ENCODE measurements around the gene GBGT1.
"Not testable (repeated sequence)": the region's sequence is repeated elsewhere in the genome, so short reads cannot be mapped to it uniquely, and the experiment has no call there.

The GBGT1 gene

DNA sequence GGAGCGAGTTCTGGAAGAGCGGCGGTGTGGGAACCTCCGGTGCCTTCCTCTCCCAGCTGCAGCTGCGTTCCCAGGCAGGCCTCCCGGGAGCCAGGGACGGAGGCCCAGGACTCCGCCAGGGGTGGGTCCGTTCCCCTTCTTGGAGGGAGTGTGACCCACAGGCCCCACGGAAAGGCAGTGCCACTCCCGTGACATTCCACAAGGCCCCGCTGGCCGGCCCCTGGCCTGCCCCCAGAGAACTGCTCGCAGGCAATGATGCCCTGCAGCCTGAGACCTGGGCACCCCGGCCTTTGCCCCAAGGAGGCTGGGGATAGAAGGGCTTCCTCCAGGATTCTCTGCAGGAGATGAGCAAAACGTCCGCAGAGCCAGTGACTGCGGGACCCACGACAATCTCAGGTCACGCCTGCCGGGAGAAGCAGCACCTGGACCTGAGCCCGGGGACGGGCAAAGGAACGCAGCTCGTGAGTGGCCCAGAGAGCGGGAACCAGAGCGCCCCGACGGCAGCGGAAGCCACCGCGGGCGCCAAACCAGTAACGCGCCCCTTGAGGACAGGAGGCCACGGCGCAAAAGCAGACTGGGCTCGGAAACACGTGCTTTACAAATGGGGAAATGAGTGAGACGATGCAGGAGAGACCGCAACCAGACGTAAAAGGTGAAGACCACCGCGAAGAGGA lies 36.1 kb upstream of the GBGT1 start:
- DNase-seq (ENCODE audit: low read depth in 1 of 2, low spot score in 1 of 2) = peak in 1 of 2 donors; percentile 24

GRCh38 chr9:133195029-133195428 lies 31.3 kb upstream of the GBGT1 start:
- DNase-seq (ENCODE audit: low read depth in 1 of 2, low spot score in 1 of 2) = no peak

GRCh38 chr9:133194597-133194996 lies 30.9 kb upstream of the GBGT1 start:
- no peak for DNase-seq (ENCODE audit: low read depth in 1 of 2, low spot score in 1 of 2)

- no peak for DNase-seq (ENCODE audit: low read depth in 1 of 2, low spot score in 1 of 2)
Observed at GRCh38 chr9:133191989-133192388, 28.3 kb upstream of the GBGT1 start.

DNA sequence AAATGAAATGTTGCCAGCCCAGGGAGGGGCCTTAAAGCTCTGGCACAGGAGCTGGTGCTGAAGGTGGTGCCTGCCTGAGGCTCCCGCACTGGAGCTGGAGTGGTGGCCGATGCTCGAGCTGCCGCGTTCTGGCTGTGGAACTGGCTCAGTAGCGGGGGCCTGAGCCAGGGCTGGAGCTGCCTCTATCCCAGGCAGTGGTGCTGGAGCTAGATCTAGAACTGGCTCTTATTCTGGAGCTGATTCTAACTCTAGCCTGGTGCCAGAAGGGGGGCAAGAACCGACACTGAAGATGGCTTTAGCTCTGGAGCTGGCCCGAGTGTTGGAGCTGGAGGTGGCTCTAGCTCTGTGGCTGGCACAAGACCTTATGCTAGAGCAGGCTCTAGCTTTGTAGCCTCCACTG lies 26.1 kb upstream of the GBGT1 start:
- DNase-seq (ENCODE audit: low read depth in 1 of 2, low spot score in 1 of 2) = no peak

GRCh38 chr9:133188843-133189180 lies 25.1 kb upstream of the GBGT1 start:
- no peak for DNase-seq (ENCODE audit: low read depth in 1 of 2, low spot score in 1 of 2)

GRCh38 chr9:133188006-133188842 lies 24.5 kb upstream of the GBGT1 start:
- no peak for DNase-seq (ENCODE audit: low read depth in 1 of 2, low spot score in 1 of 2)

GRCh38 chr9:133187561-133188005 lies 23.9 kb upstream of the GBGT1 start:
- DNase-seq (ENCODE audit: low read depth in 1 of 2, low spot score in 1 of 2) = no peak

- DNase-seq (ENCODE audit: low read depth in 1 of 2, low spot score in 1 of 2) = no peak
Observed at GRCh38 chr9:133186736-133187135, 23.0 kb upstream of the GBGT1 start.

DNA sequence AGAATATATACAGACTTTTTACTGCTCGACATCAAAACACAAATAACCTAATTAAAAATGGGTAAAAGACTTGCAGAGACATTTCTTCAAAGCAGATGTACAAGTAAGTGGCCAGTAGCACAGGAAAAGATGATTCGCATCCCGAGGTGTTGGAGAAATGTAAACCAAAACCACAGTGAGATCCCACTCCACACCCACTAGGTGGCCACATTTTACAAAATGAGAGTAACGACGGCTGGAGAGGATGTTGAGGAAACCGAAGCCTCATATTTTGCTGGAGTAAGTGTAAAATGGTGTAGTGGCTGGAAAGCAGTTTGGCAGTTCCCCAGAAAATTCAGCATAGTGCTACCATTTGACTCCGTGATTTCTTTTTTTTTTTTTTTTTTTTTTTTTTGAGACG lies 21.3 kb upstream of the GBGT1 start:
- peak in 1 of 2 donors; percentile 41 for DNase-seq (ENCODE audit: low read depth in 1 of 2, low spot score in 1 of 2)

- no peak for DNase-seq (ENCODE audit: low read depth in 1 of 2, low spot score in 1 of 2)
Observed at GRCh38 chr9:133182151-133182550, 18.4 kb upstream of the GBGT1 start.

DNA sequence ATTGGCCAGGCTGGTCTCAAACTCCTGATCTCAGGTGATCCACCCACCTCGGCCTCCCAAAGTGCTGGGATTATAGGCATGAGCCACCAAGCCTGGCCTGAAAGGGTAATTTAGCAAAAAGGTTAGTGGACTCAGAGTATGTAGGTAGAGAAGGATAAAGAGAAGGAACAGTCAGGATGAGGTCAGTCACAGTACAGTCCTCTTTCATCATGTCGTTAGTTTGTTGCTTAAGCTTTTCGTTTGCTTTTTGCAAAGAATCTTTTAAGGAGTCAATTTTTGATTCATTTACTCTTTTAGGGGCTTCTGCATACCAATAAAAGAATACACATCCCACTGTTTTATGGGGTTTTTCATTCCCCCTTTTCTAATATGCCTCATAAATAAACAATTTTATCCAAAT lies 17.8 kb upstream of the GBGT1 start:
- DNase-seq (ENCODE audit: low read depth in 1 of 2, low spot score in 1 of 2) = no peak

- no peak for DNase-seq (ENCODE audit: low read depth in 1 of 2, low spot score in 1 of 2)
Observed at GRCh38 chr9:133180953-133181352, 17.2 kb upstream of the GBGT1 start.

- no peak for DNase-seq (ENCODE audit: low read depth in 1 of 2, low spot score in 1 of 2)
Observed at GRCh38 chr9:133173056-133173455, 9.3 kb upstream of the GBGT1 start.

DNA sequence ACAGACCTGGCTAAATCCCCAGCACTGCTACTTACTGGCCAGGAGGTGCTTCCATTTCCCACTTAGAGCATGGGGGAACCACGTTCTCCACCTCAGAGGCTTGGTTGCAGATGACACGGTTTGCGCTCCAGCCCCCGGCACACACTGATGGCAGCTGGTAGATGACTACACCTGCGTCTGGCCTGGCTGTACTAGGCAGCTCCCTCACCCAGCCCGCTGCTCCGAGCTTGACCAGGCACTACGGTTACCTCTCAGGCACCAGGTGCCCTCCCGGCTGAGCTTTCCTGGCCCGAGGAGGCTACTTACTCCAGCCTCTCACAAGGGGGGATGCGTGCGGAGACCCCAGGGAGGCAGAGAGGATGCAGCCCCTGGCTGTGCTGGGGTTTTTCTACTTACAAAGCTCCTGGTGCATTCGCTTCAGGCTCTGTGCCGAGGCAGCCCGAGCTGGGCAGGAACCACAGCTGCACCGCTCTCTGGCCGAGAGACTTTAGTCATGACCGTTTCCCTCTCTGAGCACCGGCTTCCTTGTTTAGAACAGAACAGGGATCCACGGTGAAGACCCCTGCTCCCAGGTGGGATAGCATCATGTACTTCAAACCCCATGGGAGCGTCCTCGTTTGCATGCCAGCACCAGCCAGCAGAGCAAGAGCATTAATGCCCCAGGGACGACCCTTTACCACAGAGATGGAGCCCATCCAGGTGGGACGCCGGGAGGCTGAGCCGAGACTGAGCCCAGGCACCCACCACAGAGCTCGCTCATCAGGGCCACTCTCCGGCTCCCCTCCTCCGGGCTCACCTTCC lies 7.6 kb upstream of the GBGT1 start:
- DNase-seq (ENCODE audit: low read depth in 1 of 2, low spot score in 1 of 2) = no peak

GRCh38 chr9:133170716-133171115 lies 7.0 kb upstream of the GBGT1 start:
- DNase-seq (ENCODE audit: low read depth in 1 of 2, low spot score in 1 of 2) = no peak

DNA sequence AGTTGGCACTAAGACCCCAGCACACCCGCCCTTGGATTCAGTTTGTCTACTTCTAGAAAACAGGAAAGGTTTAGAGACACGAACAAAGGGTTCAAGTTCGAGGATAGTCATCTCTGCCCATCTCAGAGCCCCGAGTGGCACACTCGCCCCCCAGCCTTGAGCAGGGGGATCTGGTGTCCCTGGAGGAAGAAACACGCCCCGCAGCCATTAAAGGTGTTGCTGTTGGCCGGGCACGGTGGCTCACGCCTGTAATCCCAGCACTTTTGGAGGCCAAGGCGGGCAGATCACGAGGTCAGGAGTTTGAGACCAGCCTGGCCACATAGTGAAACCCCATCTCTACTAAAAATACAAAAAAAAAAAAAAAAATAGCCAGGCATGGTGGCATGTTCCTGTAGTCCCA lies 6.0 kb upstream of the GBGT1 start:
- not testable (repeated sequence) for DNase-seq (ENCODE audit: low read depth in 1 of 2, low spot score in 1 of 2)

GRCh38 chr9:133169102-133169501 lies 5.4 kb upstream of the GBGT1 start:
- no peak for DNase-seq (ENCODE audit: low read depth in 1 of 2, low spot score in 1 of 2)

- no peak for DNase-seq (ENCODE audit: low read depth in 1 of 2, low spot score in 1 of 2)
Observed at GRCh38 chr9:133168432-133168831, 4.7 kb upstream of the GBGT1 start.

GRCh38 chr9:133167769-133168168 lies 4.1 kb upstream of the GBGT1 start:
- DNase-seq (ENCODE audit: low read depth in 1 of 2, low spot score in 1 of 2) = no peak

- DNase-seq (ENCODE audit: low read depth in 1 of 2, low spot score in 1 of 2) = no peak
Observed at GRCh38 chr9:133167096-133167730, 3.5 kb upstream of the GBGT1 start.
